A673 (cell line): ENCODE data around the gene MRPL22.

Experiments
- EZH2 ChIP-seq: fragments of 200-600 bp; sonication (generic); IDR thresholded peaks from 2 replicates; pipeline ENCODE4 v1.6.1; 2017; ENCODE audit warnings: borderline replicate concordance, low read depth, mild to moderate bottlenecking, mixed read lengths, antibody characterized with exemption, low read length; ENCODE audit not compliant: poor library complexity, severe bottlenecking
- TF ChIP-seq, protein P1 (sequence below): fragments of 300-800, 200-600 bp; sonication (generic); conservative IDR thresholded peaks from 2 replicates; pipeline ENCODE4 v1.5.1; 2017; ENCODE audit warnings: low read depth, mild to moderate bottlenecking, antibody characterized with exemption, low read length, moderate library complexity, mixed read lengths

GRCh38 chr5:154986151-154986550 is 45.3 kb downstream of the MRPL22 start:
- TF ChIP-seq, protein P1, sequence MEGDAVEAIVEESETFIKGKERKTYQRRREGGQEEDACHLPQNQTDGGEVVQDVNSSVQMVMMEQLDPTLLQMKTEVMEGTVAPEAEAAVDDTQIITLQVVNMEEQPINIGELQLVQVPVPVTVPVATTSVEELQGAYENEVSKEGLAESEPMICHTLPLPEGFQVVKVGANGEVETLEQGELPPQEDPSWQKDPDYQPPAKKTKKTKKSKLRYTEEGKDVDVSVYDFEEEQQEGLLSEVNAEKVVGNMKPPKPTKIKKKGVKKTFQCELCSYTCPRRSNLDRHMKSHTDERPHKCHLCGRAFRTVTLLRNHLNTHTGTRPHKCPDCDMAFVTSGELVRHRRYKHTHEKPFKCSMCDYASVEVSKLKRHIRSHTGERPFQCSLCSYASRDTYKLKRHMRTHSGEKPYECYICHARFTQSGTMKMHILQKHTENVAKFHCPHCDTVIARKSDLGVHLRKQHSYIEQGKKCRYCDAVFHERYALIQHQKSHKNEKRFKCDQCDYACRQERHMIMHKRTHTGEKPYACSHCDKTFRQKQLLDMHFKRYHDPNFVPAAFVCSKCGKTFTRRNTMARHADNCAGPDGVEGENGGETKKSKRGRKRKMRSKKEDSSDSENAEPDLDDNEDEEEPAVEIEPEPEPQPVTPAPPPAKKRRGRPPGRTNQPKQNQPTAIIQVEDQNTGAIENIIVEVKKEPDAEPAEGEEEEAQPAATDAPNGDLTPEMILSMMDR = no peak
- TF ChIP-seq EZH2 = no peak
